GM12878 (cell line): Measurements from ENCODE around the gene PHF11.

ENCODE experiments used
- ETV6 ChIP-seq, 2 experiments: fragments of 450-650 bp in 1 of 2; IDR thresholded peaks in 1 of 2; conservative IDR thresholded peaks in 1 of 2; 2 replicates each; pipeline ENCODE4 v1.6.1; 2014; ENCODE audit warnings: antibody characterized with exemption in 1 of 2, borderline replicate concordance in 1 of 2, low read depth in 1 of 2, mild to moderate bottlenecking in 1 of 2, moderate library complexity in 1 of 2
- EZH2 ChIP-seq: IDR thresholded peaks from 2 replicates; pipeline ENCODE4 v1.6.1; 2012; ENCODE audit warnings: low read depth, mild to moderate bottlenecking, control low read depth, inconsistent platforms, low read length, borderline replicate concordance; ENCODE audit not compliant: control insufficient read depth
- FOXM1 ChIP-seq: IDR thresholded peaks from 2 replicates; pipeline ENCODE4 v1.6.1; 2012; ENCODE audit warnings: low read depth, mild to moderate bottlenecking, inconsistent platforms, low read length, moderate library complexity
- MTA3 ChIP-seq: IDR thresholded peaks from 2 replicates; pipeline ENCODE4 v1.6.1; 2012; ENCODE audit warnings: low read length, inconsistent platforms, borderline replicate concordance
- MXI1 ChIP-seq: fragments of 150-350 bp; IDR thresholded peaks from 2 replicates; pipeline ENCODE4 v1.6.1; 2011; ENCODE audit warnings: low read depth, mild to moderate bottlenecking, inconsistent platforms, low read length, improper control_type of control experiment
- SREBF1 ChIP-seq: IDR thresholded peaks from 2 replicates; pipeline ENCODE4 v1.6.1; 2012; ENCODE audit warnings: mild to moderate bottlenecking, low read length
- YY1 ChIP-seq: IDR thresholded peaks from 2 replicates; pipeline ENCODE4 v1.6.1; 2011; ENCODE audit warnings: low read depth, mild to moderate bottlenecking, low read length
- TF ChIP-seq, protein P1 (sequence below), 3 experiments: IDR thresholded peaks in 2 of 3; conservative IDR thresholded peaks in 1 of 3; 2 replicates each; pipeline ENCODE4 v1.5.1; 2011; ENCODE audit warnings: low read depth in 3 of 3, low read length in 3 of 3, mild to moderate bottlenecking in 3 of 3, control low read depth in 2 of 3, moderate library complexity in 2 of 3, inconsistent platforms in 1 of 3, mixed read lengths in 1 of 3; ENCODE audit not compliant: control insufficient read depth in 2 of 3, insufficient read depth in 1 of 3; ENCODE audit errors: extremely low read depth in 1 of 3
- TF ChIP-seq, protein P2 (sequence below): fragments of 450-650 bp; formaldehyde crosslinking; IDR thresholded peaks from 2 replicates; pipeline ENCODE4 v1.4.0; 2022; ENCODE audit warnings: mild to moderate bottlenecking, moderate library complexity

DNA sequence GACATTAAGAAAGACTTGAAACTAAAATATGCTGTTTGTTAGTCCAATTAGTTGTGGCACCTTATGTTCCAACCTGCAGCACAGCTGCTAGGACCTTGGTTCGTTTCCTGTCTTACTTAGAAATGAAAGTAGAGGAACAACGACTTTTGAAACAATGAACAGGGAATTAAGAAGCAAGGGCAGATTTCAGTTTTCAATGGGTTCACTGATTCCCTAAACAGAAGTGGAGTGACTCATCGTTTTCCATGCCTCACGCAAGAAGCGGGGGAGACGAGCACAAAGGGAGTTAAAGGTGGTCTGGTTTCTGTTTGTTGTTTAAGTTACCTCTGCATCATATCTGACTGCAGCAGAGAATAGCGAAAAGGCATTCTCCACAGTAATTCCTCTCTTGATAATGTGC lies 44.8 kb downstream of the PHF11 start:
- TF ChIP-seq MXI1 (no peak), EZH2 (no peak), YY1 (no peak), MTA3 (no peak), SREBF1 (no peak), FOXM1 (no peak), ETV6 (conservative IDR thresholded peaks at IDR 0.05 in 1 of 2, IDR thresholded peaks at IDR 0.05 in 1 of 2; ENCODE audit: borderline replicate concordance in 1 of 2, low read depth in 1 of 2) (no peak)
- TF ChIP-seq, protein P1, sequence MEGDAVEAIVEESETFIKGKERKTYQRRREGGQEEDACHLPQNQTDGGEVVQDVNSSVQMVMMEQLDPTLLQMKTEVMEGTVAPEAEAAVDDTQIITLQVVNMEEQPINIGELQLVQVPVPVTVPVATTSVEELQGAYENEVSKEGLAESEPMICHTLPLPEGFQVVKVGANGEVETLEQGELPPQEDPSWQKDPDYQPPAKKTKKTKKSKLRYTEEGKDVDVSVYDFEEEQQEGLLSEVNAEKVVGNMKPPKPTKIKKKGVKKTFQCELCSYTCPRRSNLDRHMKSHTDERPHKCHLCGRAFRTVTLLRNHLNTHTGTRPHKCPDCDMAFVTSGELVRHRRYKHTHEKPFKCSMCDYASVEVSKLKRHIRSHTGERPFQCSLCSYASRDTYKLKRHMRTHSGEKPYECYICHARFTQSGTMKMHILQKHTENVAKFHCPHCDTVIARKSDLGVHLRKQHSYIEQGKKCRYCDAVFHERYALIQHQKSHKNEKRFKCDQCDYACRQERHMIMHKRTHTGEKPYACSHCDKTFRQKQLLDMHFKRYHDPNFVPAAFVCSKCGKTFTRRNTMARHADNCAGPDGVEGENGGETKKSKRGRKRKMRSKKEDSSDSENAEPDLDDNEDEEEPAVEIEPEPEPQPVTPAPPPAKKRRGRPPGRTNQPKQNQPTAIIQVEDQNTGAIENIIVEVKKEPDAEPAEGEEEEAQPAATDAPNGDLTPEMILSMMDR (IDR thresholded peaks at IDR 0.05 in 2 of 3, conservative IDR thresholded peaks at IDR 0.05 in 1 of 3; ENCODE audit: control insufficient read depth in 2 of 3, extremely low read depth in 1 of 3, insufficient read depth in 1 of 3, low read depth in 3 of 3, low read length in 3 of 3): no peak
- TF ChIP-seq, protein P2, sequence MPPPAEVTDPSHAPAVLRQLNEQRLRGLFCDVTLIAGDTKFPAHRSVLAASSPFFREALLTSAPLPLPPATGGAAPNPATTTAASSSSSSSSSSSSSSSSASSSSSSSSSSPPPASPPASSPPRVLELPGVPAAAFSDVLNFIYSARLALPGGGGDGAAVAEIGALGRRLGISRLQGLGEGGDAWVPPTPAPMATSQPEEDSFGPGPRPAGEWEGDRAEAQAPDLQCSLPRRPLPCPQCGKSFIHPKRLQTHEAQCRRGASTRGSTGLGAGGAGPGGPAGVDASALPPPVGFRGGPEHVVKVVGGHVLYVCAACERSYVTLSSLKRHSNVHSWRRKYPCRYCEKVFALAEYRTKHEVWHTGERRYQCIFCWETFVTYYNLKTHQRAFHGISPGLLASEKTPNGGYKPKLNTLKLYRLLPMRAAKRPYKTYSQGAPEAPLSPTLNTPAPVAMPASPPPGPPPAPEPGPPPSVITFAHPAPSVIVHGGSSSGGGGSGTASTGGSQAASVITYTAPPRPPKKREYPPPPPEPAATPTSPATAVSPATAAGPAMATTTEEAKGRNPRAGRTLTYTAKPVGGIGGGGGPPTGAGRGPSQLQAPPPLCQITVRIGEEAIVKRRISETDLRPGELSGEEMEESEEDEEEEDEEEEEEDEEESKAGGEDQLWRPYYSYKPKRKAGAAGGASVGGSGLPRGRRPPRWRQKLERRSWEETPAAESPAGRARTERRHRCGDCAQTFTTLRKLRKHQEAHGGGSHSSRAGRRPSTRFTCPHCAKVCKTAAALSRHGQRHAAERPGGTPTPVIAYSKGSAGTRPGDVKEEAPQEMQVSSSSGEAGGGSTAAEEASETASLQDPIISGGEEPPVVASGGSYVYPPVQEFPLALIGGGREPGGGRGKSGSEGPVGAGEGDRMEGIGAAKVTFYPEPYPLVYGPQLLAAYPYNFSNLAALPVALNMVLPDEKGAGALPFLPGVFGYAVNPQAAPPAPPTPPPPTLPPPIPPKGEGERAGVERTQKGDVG (CRISPR knock-in tag): no peak
